CD4-positive, alpha-beta T cell treated with Interleukin-15 for 1 hour (primary cell): ENCODE data around the gene GAL3ST3.
"Not testable (repeated sequence)": the region's sequence is repeated elsewhere in the genome, so short reads cannot be mapped to it uniquely, and the experiment has no call there.

Experiments used
- DNase-seq: peaks from one replicate; pipeline ENCODE4 v3.0.0-alpha.2; 2020

The GAL3ST3 gene

GRCh38 chr11:66042996-66043906, 5.7 kb downstream of the GAL3ST3 start:
- no peak for DNase-seq

GRCh38 chr11:66042227-66042995, 6.5 kb downstream of the GAL3ST3 start:
- no peak for DNase-seq

- no peak for DNase-seq
Observed at GRCh38 chr11:66039765-66040164, 9.2 kb downstream of the GAL3ST3 start.

GRCh38 chr11:66037327-66037726, 11.6 kb downstream of the GAL3ST3 start:
- no peak for DNase-seq

- DNase-seq: no peak
Observed at GRCh38 chr11:66036334-66036710, 12.6 kb downstream of the GAL3ST3 start.

GRCh38 chr11:66035653-66036333, 13.2 kb downstream of the GAL3ST3 start:
- DNase-seq: no peak

DNA sequence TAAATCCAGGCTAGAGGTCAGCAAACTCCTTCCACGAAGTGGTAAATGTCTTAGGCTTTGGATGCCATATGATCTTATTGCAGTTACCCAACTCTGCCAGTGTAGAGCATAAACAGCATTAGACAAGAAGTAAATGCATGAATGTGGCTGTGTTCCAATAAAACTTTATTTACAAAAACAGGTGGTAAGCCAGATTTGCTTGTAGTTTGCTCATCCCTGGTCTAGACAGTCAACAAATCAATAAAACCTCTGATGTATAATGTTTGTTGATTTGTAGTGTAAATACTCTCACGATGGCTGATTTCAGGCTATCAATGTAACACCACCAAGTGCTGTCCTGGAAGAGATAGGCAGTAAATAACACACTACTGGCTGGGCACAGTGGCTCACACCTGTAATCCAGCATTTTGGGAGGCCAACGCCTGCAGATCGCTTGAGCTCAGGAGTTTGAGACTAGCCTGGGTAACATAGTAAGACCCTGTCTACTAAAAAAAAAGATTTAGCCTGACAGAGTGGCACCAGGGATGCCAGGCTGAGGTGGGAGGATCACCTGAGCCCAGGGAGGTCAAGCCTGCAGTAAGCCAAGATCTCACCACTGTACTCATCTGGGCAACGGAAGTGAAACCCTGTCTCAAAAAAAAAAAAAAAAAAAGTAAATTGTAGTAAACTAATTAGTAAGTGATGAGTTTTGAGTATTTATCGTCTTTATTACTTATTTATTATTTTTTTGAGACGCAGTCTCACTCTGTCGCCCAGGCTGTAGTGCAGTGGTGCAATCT, 15.8 kb downstream of the GAL3ST3 start:
- no peak for DNase-seq

- DNase-seq: no peak
Observed at GRCh38 chr11:66026017-66026529, 22.9 kb downstream of the GAL3ST3 start, which contains the start of gene CATSPER1. CATSPER1 (minus strand) TSS chr11:66026479; CDS start chr11:66026379, 100 bp downstream.

DNA sequence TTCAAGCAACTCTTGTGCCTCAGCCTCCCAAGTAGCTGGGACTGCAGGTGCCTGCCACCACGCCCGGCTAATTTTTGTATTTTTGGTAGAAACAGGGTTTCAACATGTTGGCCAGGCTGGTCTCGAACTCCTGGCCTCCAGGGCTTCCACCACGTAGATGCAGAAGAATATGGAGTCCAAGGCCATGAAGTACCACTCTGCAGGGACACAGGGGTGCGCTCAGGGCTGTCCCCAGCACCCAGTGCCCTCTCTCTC, 25.8 kb downstream of the GAL3ST3 start:
- not testable (repeated sequence) for DNase-seq

GRCh38 chr11:66022401-66023185, 26.4 kb downstream of the GAL3ST3 start:
- DNase-seq: peak; percentile 60

GRCh38 chr11:66020618-66021357, 28.2 kb downstream of the GAL3ST3 start:
- peak; percentile 75 for DNase-seq

DNA sequence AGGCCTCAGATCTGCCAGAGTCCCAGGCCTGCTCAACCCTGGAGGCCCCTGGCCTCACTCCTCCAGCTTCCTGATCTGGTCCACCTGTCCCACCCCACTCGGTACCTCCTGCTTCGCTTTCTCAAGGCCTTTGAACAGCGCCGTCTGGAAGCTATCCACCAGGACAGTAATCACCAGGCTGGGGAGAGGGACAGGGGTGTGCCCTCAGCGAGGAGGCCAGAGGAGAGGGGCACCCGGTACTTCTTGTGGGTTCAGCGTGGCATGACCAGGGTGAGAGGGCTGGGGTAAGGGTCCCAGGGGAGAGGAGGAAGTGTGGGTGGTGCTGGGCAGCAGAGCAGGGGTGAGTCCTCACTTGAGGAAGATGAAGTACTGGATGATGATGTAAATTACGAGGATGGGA, 28.7 kb downstream of the GAL3ST3 start:
- no peak for DNase-seq

GRCh38 chr11:66017321-66017720, 31.6 kb downstream of the GAL3ST3 start:
- no peak for DNase-seq

DNA sequence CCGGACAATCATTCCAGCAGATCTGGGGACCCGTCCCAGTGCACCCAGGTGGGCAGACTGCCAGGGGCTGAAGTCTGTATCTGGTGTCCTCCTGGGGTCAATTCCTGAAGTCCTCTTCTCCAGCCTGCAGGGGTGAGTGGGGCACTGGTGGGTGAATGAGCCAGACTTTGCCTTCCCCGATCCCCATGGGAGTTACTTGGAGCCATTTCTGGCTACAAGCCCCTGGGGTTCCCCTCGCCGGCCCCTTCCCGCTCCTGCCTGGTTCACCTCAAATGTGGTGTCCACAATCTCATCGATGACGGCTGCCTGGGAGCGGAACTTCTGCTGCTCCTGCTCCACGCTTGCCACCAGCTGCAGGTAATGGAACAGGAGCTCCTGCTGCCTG, 32.2 kb downstream of the GAL3ST3 start:
- DNase-seq: no peak

DNA sequence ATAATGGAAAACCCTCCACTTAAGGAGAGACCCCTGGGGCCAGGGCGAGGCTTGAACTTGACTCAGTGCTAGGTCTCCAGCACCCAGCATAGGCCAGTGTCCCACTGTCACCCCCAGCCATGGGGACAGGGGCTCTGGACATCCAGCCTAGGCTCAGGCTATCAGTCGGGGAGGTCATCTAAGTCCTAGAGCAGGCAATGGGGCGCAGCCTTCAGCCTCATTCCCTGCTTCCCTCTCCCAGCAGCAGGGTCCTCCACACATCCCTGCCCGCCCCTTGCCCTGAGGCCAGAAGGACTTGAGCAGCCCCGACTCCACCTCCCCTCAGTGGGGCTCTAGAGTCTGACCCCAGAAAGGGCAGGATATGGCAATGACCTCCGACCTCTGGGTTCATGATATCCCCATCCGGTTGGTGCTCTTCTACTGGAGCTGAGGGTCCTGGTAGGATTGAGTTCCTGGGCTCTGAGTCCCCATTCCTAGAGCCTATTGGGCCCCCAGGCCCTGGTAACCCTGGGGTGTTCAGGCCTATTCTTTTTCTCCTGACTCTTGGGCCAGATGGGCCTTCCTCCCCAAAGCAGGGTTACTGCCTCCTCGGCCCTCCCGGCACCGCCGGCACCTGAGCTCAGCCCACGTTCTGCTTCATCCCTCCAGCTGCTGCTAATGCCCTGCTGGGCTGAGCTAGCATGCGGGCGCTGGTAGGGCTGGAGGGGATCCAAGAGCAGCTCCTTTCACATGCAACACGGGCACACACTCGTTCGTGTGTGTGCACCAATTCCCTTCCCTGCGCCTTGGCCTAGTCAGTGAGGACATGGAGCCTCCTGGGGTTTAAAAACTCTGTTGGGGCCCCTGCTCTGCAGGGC, 32.8 kb downstream of the GAL3ST3 start:
- no peak for DNase-seq

- no peak for DNase-seq
Observed at GRCh38 chr11:66015454-66015881, 33.5 kb downstream of the GAL3ST3 start.

DNA sequence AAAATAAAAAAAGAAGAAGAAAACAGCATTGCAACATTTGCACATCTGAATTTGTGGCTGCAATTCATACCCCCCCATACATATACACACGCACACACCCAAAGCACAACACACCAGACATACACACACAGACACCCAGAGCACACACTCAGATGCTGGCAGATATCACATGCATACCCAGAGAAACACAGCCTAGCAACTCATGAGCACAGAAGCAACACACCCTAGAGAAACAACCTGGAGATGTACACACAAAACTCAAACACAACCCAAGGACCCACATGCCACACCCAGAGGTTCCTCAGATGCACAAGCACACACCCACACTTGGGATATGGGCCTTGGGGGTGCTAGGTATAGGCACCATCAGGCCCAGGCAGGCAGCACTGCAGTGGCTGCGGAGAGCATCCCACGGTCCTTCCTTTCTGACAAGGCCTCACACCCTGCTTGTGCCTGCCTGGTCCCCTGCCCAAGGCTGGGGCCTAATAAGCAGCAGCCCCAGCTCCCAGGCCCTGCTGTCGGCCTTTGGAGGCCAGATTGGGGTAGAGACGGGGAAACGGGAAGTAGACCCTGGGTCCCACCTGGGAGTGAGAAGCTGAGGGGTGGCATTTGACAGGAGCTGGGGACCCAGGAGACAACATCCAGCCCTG, 34.0 kb downstream of the GAL3ST3 start:
- no peak for DNase-seq

DNA sequence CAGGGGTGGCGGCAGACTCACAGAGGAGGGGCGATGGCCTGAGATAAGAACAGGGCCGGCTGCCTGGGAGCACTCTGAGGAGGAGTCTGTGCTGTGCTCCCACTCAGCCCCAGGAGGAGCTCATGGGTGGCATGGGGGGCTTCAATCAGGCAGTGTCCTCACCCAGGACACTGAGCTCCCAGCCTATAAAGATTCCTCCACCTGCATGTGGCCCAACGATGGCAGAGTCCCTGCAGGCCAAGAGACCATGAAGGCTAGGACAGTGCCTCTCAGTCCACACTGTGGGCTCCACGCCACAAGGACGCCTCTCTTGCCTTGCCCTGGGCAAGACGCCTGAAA, 35.2 kb downstream of the GAL3ST3 start:
- no peak for DNase-seq

GRCh38 chr11:66012946-66013761, 35.8 kb downstream of the GAL3ST3 start:
- DNase-seq: peak; percentile 65
